HG02678 (cell line): Measurements from ENCODE around the gene RIT1.
A peak's percentile ranks its signal among the peaks of the same experiment; 100 is the strongest.

Source experiments
- ATAC-seq: cut with Tn5 transposase; IDR thresholded peaks from one replicate; pipeline ENCODE4 v1.9.1; 2021; ENCODE audit warnings: mild to moderate bottlenecking, moderate library complexity; ENCODE audit not compliant: unreplicated experiment

RIT1 gene

DNA sequence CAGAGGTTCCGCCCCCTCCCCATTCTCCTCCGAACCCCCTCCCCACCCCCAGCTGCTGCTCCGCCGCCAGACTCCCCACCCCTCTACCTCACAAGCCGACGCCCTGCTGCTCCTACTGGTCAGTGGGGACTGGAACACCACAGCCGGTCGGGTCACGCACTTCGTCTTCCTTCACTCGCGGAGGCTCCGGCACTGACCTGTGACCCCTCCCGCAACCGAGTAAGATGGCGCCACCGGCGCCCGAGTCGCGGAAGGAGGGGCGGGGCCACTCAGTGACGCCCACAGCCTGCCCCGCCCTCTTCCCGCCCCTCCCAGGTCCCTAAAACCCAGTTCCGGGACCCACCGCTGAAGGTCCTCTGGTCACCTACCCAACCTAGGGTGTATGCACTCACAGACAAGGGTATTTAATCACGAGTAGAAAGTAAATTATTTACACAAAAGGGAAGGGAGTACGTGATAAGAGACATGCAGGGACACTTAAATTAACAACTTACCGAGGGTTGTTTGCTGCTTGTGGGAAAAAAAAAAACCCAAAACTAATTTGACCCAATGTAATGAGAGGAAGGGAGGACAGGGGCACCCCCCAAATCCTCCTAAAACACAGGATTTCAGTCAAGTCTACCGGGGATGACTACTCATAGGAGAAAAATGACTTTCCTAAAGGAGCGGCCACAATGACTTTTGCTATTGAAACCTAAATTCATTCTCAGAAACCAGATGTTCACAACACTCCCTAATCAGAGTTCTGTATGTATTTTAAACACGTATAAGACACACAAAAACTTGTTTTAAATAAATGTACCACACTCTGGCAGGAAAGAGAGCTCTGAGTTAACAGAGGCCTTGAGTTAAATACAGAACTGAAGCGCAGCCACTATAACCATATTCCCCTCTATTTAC, at the start of gene RIT1:
Gene RIT1 (minus strand): TSS at position 194 of the 900 bp plus-strand sequence. CDS start 588 bp downstream, outside the sequence.
- peak; percentile 80 for ATAC-seq

- ATAC-seq: no peak
Observed at GRCh38 chr1:155960081-155960745, 49.1 kb upstream of the RIT1 start.

DNA sequence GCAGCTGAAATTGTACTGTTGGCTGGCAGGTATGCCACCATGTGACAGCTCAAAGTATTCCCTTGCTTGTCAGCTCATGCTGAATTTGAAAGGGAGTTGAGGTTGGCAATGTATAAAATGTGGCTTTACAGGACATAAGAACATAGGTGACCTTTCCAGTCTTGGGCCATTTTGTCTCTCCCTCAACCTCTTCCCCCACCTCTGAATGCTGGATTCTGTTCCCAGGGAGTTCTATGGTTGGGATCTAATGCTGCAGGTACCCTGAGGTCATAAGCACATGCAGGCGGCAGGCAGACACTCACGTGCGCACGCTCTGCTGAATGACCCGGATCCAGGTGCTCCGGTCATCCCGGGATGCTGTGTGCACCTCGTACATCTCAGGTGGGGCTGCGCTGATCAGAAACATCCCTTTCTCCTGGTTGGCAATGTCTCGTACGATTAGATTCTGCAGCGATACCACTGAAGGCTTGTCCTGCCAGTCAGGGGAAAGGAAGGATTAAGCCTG, 46.3 kb upstream of the RIT1 start:
- ATAC-seq: no peak

GRCh38 chr1:155954645-155955044, 43.5 kb upstream of the RIT1 start:
- ATAC-seq: no peak

GRCh38 chr1:155952505-155952890, 41.3 kb upstream of the RIT1 start:
- no peak for ATAC-seq

DNA sequence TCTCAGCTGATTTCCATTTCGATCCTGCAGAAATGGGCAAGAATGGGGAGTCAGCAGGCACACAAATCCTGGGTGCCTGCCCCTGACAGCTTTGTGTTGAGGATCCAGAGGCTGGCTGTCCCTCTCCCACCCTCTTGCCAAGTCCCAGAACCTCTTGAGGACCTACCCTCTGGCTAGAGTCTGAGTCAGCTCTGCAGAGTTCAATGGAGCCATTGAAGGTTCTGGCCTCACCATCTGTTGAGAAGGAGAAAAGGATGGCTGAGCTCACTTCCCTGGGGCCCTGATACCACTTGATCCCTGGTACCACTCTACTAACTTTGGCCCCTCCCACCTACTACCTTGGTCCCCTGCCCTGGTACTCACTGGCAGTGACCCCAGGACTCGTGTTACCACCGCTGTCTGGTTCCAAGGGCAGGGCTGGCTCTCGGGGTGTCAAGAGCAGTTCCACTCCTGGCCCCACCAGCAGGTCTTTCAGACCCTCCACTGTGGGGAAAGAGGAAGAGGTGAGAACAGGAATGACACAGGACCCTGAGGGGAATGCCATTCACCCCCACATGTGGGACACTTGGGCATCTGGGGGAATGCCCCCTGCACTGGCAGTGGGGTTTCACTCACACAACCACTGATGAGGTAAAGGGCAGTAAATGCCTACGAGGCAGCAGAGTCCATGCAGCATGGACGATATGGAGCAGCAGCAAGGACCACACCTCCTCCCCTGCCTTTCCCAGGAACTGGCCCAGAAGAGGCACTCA, 40.8 kb upstream of the RIT1 start:
- ATAC-seq: no peak

DNA sequence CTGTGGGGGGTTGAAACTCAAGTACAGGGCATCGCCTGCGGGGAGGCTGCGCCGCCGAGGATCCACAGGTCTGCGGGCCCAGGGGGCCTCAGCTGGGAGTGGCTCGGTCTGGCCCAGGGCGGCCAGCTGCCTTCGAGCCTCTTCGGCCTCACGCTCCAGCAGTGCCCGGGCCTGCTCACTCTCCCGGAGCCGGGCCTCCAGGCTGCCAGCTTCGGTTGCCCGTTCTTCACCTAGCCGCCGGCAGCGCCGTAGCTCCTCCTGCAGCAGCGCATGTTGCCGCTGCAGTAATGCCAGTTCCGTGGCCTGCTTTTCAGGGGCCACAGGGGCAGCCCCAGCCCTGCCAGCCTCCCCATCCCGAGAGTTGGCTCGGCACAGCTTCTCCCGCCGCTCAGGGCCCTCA, 39.7 kb upstream of the RIT1 start:
- ATAC-seq: no peak

- ATAC-seq: no peak
Observed at GRCh38 chr1:155947741-155948140, 36.6 kb upstream of the RIT1 start.

DNA sequence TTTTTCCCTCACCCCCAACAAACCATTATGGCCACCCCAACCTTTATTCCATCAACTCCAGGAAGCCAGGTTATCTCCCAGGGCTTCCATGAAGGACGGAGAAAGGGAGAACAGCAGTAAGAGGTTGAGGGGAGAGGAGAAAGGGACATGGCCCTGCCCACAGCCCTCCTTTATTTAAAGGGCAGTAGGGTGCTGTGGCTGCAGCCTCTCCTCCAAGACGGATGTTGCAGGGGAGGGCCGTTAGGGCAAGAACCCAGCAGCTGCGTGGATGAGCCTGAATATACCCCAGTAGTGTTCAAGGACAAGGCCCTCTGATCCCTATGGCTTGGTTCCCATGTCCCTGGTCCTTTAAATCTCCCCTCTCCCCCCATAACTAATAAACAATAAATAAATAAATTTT, 36.1 kb upstream of the RIT1 start:
- no peak for ATAC-seq

- ATAC-seq: no peak
Observed at GRCh38 chr1:155946633-155947219, 35.6 kb upstream of the RIT1 start.

DNA sequence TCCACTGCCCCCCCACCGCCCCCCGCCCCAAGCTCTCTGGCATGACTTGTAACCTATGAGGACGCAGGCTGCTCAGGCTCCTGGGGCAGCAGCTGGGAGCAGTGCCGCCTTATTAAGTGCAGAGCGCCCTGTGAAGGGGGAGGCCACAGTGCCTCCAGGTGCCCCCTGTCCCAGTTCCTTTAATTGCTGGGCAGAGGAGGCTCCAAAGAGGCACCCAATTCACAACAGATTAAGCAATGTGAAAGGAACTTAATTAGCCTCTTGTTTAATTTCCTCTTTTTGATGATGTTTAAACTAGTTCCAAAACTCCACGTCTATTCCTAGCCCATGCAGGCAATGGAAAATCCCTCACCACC, 33.3 kb upstream of the RIT1 start:
- ATAC-seq: no peak

DNA sequence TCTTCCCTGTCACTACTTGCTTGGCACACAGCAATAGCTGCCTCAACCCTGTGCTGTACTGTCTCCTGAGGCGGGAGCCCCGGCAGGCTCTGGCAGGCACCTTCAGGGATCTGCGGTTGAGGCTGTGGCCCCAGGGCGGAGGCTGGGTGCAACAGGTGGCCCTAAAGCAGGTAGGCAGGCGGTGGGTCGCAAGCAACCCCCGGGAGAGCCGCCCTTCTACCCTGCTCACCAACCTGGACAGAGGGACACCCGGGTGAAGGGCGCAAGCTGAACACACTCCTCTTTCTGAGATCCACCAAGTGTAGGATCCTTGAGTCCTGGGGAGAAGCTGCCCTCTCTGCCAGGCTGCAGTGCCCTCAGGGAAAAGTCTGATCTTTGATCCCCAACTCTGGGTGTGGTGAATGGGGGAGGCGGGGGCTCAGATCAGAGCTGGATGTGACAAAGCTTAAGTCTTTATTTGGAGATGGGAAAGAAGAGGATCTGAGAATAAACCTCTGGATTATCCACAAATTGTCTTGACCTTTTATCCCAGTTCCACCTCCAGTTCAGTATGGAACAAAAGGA, 31.5 kb upstream of the RIT1 start:
- ATAC-seq: no peak

DNA sequence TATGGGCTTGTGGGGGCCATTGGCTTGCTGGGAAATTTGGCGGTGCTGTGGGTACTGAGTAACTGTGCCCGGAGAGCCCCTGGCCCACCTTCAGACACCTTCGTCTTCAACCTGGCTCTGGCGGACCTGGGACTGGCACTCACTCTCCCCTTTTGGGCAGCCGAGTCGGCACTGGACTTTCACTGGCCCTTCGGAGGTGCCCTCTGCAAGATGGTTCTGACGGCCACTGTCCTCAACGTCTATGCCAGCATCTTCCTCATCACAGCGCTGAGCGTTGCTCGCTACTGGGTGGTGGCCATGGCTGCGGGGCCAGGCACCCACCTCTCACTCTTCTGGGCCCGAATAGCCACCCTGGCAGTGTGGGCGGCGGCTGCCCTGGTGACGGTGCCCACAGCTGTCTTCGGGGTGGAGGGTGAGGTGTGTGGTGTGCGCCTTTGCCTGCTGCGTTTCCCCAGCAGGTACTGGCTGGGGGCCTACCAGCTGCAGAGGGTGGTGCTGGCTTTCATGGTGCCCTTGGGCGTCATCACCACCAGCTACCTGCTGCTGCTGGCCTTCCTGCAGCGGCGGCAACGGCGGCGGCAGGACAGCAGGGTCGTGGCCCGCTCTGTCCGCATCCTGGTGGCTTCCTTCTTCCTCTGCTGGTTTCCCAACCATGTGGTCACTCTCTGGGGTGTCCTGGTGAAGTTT, 30.8 kb upstream of the RIT1 start:
- ATAC-seq: no peak

DNA sequence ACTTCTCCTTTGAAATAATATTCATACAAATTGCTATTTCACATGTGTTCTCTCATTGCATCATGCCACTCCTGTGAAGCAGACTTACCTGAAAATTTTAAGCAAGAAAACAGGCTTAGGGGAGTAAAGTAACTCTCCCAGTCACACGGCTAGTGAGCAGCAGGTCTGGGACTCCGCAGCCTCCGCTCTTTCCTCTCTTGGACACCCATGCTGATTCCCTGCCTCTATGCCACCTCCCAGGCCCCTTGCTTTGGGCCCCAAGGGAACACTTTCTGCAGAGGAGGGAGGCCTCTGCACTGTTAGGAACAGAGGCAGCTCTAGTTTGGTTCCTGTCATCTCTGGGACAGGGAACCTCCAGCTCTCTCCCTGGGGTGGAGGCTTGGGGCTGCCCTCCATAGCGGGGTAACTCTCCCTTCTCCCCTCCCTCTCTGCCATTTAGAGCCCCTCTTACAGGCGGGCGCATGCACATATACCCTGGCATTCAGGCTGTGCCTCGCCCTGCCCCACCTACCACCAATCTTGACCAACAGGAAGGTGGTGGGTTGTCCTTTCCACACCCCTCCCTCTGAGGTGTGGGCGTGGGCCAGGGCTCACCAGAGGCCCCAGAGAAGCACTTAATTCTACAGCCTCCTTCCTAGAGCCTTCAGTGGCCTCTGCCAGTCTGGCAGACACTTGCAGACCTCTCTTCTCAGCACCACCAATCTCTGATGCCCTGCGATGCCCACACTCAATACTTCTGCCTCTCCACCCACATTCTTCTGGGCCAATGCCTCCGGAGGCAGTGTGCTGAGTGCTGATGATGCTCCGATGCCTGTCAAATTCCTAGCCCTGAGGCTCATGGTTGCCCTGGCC, 30.1 kb upstream of the RIT1 start, which contains the start of gene RXFP4:
Gene RXFP4 (plus strand): TSS at position 646 of the 852 bp plus-strand sequence. CDS start 72 bp downstream, at position 718.
- no peak for ATAC-seq

DNA sequence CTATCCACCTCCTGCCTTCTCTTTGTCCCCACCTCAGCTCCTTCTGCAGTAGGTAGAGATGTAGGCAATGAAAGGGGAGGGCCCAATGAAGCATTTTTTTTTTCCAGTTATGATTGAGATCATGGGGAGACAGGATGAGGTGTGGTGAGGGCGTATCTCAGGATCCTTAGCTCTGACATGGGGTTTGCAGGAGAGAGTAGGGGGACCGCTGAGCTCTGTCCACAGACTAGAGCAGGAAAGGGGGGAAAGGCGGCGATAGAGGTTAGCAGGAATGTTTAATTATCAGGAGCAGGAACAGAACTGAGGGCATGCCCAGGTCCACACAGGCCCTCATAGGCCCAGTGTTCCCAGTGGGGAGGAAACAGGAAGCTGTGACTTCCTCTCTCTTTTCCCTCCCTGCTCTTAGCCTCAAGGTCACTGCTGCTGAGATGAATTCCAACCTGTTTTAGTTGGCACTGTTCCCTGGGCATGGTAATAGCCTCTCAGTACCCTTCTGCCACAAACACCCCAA, 29.4 kb upstream of the RIT1 start:
- no peak for ATAC-seq

- no peak for ATAC-seq
Observed at GRCh38 chr1:155938220-155938627, 27.1 kb upstream of the RIT1 start.

GRCh38 chr1:155934936-155935590, 23.9 kb upstream of the RIT1 start:
- ATAC-seq: no peak
